ENCODE data around the gene DQX1. TPM values are rescaled to one million over a fixed set of nuclear protein-coding genes. Genes with fewer than 3 reads are reported as not detected.
"Not testable (repeated sequence)": the region's sequence is repeated elsewhere in the genome, so short reads cannot be mapped to it uniquely, and the experiment has no call there.

DQX1 gene
- total and polyA plus RNA-seq, 2 donors, result 0.14 to 0.78 TPM

DNA sequence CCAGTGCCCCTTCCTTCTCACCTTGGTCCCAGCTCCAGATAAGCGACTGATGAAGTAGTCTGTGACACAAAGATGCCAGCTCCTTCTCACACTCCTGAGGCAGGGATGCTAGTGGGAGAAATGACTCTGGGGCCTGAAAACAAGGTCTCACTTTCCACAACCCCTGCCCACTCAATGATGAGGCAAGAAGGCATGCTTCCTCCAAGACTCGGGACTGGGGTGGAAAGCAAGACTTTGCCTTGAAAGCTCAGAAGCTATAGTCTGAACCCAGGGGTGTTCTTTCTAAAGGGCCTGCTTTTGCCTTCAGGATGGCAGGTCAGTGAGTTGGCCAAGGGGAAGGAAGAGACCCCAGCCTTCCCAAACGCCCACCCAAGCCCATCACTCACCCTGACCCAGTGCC, 44.6 kb downstream of the DQX1 start:
- H3K27me3 ChIP-seq (ENCODE audit: control insufficient read depth in 2 of 2, insufficient read depth in 1 of 2, low read length in 1 of 2), result no peaks in the 10 kb centered on the region
- no peak for DNase-seq (ENCODE audit: low read depth in 6 of 9, low spot score in 9 of 9)
- H3K4me3 ChIP-seq (ENCODE audit: low read length in 2 of 2), result peak overlapping the region; percentile 96 to 98
- H3K9me3 ChIP-seq (ENCODE audit: control insufficient read depth in 2 of 2, insufficient read depth in 1 of 2, low read length in 1 of 2), result no peaks in the 10 kb centered on the region
- peaks cover 15 to 29% of the 10 kb centered on the region in 2 donors for H3K36me3 ChIP-seq (ENCODE audit: control insufficient read depth in 2 of 2, insufficient read depth in 2 of 2, low read length in 1 of 2)
- no peak overlapping the region for H3K27ac ChIP-seq (ENCODE audit: low read depth in 1 of 2, low read length in 1 of 2)
- peaks cover 19 to 28% of the 10 kb centered on the region in 2 donors for H3K4me1 ChIP-seq (ENCODE audit: control insufficient read depth in 2 of 2, insufficient read depth in 2 of 2, low read length in 2 of 2)
- 88% methylated on average over 3 of the region's 3 CpGs for WGBS

DNA sequence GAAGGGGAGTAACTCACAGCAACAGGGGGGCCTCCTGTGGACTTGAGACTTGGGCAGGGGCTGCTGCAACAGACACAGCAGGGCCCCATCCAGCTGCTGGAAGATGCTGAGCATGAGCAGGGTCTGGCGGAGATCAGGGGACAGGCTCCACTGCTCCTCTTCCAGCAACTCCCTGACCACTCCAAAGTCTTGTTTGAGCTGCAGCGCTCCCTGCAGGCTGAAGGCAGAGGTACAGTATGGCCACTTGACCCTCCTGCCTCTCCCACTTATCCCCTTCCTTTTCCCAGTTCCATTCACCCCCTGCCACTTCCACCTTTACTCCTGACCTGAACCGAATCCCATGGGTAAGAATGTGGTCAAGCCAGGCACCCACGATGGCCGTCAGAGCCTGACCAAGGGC, 51.1 kb downstream of the DQX1 start:
- 96% methylated on average over 5 of the region's 5 CpGs for WGBS
- Histone ChIP-seq H3K9me3 (ENCODE audit: control insufficient read depth in 2 of 2, insufficient read depth in 1 of 2, low read length in 1 of 2) (peaks cover 0 to 2% of the 10 kb centered on the region in 2 donors), H3K4me1 (ENCODE audit: control insufficient read depth in 2 of 2, insufficient read depth in 2 of 2, low read length in 2 of 2) (peaks cover 11 to 22% of the 10 kb centered on the region in 2 donors), H3K27ac (ENCODE audit: low read depth in 1 of 2, low read length in 1 of 2) (no peak overlapping the region), H3K27me3 (ENCODE audit: control insufficient read depth in 2 of 2, insufficient read depth in 1 of 2, low read length in 1 of 2) (no peaks in the 10 kb centered on the region), H3K4me3 (ENCODE audit: low read length in 2 of 2) (no peak overlapping the region), H3K36me3 (ENCODE audit: control insufficient read depth in 2 of 2, insufficient read depth in 2 of 2, low read length in 1 of 2) (peaks cover 22 to 43% of the 10 kb centered on the region in 2 donors)
- no peak for DNase-seq (ENCODE audit: low read depth in 6 of 9, low spot score in 9 of 9)

DNA sequence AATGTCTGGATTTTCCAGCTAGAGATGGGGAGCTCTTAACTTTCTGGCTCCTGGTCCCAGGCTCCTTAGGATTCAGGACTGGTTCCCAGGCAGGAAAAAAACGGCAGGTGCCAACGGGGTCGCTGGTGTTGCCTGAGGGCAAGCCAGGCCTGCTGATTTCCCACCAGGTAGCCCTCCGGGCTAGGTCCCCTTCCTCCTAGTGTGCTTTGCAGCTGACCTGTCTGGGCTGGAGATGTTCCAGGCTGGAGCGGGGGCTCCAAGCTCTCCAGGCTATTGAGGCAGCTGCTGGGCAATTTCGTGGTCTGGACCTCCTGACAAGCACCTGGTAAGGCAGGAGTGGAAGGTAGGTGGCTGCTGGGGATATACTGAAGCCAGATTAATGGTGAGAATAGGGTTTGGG, 51.5 kb downstream of the DQX1 start:
- no peaks in the 10 kb centered on the region for H3K27me3 ChIP-seq (ENCODE audit: control insufficient read depth in 2 of 2, insufficient read depth in 1 of 2, low read length in 1 of 2)
- H3K27ac ChIP-seq (ENCODE audit: low read depth in 1 of 2, low read length in 1 of 2), result no peak overlapping the region
- H3K4me3 ChIP-seq (ENCODE audit: low read length in 2 of 2), result no peak overlapping the region
- H3K4me1 ChIP-seq (ENCODE audit: control insufficient read depth in 2 of 2, insufficient read depth in 2 of 2, low read length in 2 of 2), result peaks cover 11 to 22% of the 10 kb centered on the region in 2 donors
- WGBS, result 99% methylated on average over 6 of the region's 6 CpGs
- peaks cover 0 to 2% of the 10 kb centered on the region in 2 donors for H3K9me3 ChIP-seq (ENCODE audit: control insufficient read depth in 2 of 2, insufficient read depth in 1 of 2, low read length in 1 of 2)
- no peak for DNase-seq (ENCODE audit: low read depth in 6 of 9, low spot score in 9 of 9)
- H3K36me3 ChIP-seq (ENCODE audit: control insufficient read depth in 2 of 2, insufficient read depth in 2 of 2, low read length in 1 of 2), result peaks cover 22 to 42% of the 10 kb centered on the region in 2 donors

DNA sequence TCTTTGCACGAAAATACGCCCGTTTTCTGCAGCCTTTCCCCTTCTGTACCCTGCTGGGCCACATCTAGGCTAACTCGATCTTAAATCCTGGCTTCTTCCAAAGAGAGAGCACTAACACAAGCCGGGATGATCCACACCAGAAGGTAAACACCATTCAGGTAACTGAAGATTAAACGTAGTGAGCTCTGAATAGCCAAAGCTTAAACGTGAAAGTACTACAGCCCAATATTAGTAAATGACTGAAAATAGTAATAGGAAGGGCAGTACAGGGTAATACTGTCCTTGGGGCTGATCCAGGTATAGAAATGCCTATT, 53.1 kb downstream of the DQX1 start:
- peak overlapping the region; percentile 95 to 98 for H3K27ac ChIP-seq (ENCODE audit: low read depth in 1 of 2, low read length in 1 of 2)
- H3K4me3 ChIP-seq (ENCODE audit: low read length in 2 of 2), result peak overlapping the region; percentile 61 to 68
- peaks cover 22 to 39% of the 10 kb centered on the region in 2 donors for H3K36me3 ChIP-seq (ENCODE audit: control insufficient read depth in 2 of 2, insufficient read depth in 2 of 2, low read length in 1 of 2)
- 12% methylated on average over 7 of the region's 7 CpGs for WGBS
- H3K9me3 ChIP-seq (ENCODE audit: control insufficient read depth in 2 of 2, insufficient read depth in 1 of 2, low read length in 1 of 2), result peaks cover 0 to 2% of the 10 kb centered on the region in 2 donors
- no peak for DNase-seq (ENCODE audit: low read depth in 6 of 9, low spot score in 9 of 9)
- H3K27me3 ChIP-seq (ENCODE audit: control insufficient read depth in 2 of 2, insufficient read depth in 1 of 2, low read length in 1 of 2), result no peaks in the 10 kb centered on the region
- peaks cover 11 to 22% of the 10 kb centered on the region in 2 donors for H3K4me1 ChIP-seq (ENCODE audit: control insufficient read depth in 2 of 2, insufficient read depth in 2 of 2, low read length in 2 of 2)

DNA sequence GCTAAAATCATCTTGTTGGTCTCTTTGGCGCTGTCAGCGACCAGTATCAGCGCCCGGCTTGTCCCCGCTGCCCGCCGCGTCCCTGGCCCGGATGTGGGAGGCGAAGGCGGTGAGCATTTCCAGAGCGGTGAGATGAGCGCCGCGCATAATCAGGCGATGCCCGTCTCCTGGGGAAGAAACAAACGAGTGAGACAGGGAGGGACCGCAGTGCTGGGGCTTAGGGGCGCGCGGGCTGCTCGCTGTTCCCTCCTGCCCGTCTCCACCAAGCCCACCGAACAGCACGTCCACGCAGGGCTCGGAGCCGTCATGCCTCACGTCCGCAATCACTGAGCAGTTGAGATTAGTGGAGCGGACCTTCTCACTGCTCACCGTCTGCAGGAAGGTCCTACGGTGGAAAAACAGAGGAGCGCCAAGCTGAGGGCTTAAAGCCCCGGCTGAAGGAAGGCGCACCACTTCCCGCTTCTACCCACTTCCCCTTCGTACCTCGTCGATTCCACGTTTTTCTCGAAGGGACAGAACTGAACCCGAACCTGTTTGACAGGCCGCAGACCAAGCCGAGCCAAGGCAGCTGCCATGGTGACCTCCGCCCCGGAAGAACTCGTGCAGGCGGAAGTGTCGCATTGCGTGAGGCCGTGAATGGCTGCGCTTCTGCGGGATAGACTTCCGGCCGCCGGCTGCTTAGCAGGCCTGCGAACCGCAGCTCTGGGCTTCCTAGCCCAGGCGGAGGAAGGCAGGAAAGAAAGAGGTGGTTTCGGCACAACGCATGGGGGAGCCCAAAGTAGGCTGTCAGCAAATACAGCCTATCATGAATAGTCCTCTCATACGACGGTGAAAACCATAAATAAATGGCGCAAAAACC, 53.7 kb downstream of the DQX1 start, which contains the start of gene MRPL53:
MRPL53 (minus strand) TSS at position 595 of the 859 bp plus-strand sequence; CDS start at position 575, 20 bp downstream.
- peak; percentile 89 to 98 (median 95) for DNase-seq (ENCODE audit: low read depth in 6 of 9, low spot score in 9 of 9)
- Histone ChIP-seq H3K4me1 (ENCODE audit: control insufficient read depth in 2 of 2, insufficient read depth in 2 of 2, low read length in 2 of 2) (peaks cover 11 to 22% of the 10 kb centered on the region in 2 donors), H3K9me3 (ENCODE audit: control insufficient read depth in 2 of 2, insufficient read depth in 1 of 2, low read length in 1 of 2) (peaks cover 0 to 2% of the 10 kb centered on the region in 2 donors), H3K4me3 (ENCODE audit: low read length in 2 of 2) (peak within 1 kb of the TSS; percentile 61 to 68), H3K27me3 (ENCODE audit: control insufficient read depth in 2 of 2, insufficient read depth in 1 of 2, low read length in 1 of 2) (no peaks in the 10 kb centered on the region), H3K36me3 (ENCODE audit: control insufficient read depth in 2 of 2, insufficient read depth in 2 of 2, low read length in 1 of 2) (peaks cover 22 to 35% of the 10 kb centered on the region in 2 donors), H3K27ac (ENCODE audit: low read depth in 1 of 2, low read length in 1 of 2) (peak within 1 kb of the TSS; percentile 95 to 98)
- under 1% methylated on average over 66 of the region's 66 CpGs for WGBS

DNA sequence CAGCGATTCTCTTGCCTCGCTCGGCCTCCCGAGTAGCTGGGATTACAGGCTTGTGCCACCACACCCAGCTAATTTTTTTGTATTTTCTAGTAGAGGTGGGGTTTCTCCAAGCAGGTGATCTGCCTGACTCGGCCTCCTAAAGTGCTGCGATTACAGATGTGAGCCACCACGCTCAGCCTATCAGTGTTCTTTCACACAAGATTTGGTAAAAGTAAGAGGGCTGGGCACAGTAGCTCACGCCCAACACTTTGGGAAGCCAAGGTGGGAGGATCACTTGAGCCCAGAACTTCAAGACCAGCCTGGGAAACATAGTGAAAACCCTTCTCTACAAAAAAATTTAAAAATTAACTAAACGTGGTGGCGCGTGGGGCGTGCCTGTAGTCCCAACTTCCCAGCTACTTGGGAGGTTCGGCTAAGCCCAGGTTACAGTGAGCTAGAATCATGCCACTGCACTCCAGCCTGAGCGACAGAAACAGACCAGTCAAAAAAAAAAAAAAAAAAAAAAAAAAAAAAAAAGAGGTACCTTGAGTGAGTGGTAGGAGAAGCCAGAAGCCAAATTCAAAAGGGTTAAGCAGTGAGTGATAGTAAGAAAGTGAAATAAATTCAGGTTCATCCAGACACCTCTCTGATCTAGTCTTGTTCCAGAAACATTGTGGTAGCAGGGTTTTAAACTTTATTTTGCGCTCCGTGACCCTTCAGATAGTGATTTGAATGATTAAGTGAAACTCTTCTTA, 54.5 kb downstream of the DQX1 start:
- peaks cover 11 to 22% of the 10 kb centered on the region in 2 donors for H3K4me1 ChIP-seq (ENCODE audit: control insufficient read depth in 2 of 2, insufficient read depth in 2 of 2, low read length in 2 of 2)
- peaks cover 22 to 33% of the 10 kb centered on the region in 2 donors for H3K36me3 ChIP-seq (ENCODE audit: control insufficient read depth in 2 of 2, insufficient read depth in 2 of 2, low read length in 1 of 2)
- H3K4me3 ChIP-seq (ENCODE audit: low read length in 2 of 2), result peak overlapping the region; percentile 61 to 68
- 73% methylated on average over 16 of the region's 16 CpGs for WGBS
- H3K27ac ChIP-seq (ENCODE audit: low read depth in 1 of 2, low read length in 1 of 2), result peak overlapping the region; percentile 95 to 98
- H3K27me3 ChIP-seq (ENCODE audit: control insufficient read depth in 2 of 2, insufficient read depth in 1 of 2, low read length in 1 of 2), result no peaks in the 10 kb centered on the region
- DNase-seq (ENCODE audit: low read depth in 6 of 9, low spot score in 9 of 9), result no peak
- H3K9me3 ChIP-seq (ENCODE audit: control insufficient read depth in 2 of 2, insufficient read depth in 1 of 2, low read length in 1 of 2), result peaks cover 0 to 2% of the 10 kb centered on the region in 2 donors

DNA sequence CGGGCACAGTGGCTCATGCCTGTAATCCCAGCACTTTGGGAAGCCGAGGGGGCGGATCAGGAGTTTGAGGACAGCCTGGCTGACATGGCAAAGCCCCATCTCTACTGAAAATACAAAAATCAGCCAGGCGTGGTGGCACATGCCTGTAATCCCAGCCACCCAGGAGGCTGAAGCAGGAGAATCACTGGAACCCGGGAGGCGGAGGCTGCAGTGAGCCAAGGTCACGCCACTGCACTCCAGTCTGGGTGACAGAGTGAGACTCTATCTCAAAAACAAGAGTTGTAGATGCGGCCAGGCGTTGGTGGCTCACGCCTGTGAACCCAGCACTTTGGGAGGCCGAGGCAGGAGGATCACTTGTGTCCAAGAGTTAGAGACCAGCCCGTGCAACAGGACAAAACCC, 55.3 kb downstream of the DQX1 start:
- H3K4me3 ChIP-seq (ENCODE audit: low read length in 2 of 2); H3K27me3 ChIP-seq (ENCODE audit: control insufficient read depth in 2 of 2, insufficient read depth in 1 of 2, low read length in 1 of 2); H3K9me3 ChIP-seq (ENCODE audit: control insufficient read depth in 2 of 2, insufficient read depth in 1 of 2, low read length in 1 of 2); H3K27ac ChIP-seq (ENCODE audit: low read depth in 1 of 2, low read length in 1 of 2); DNase-seq (ENCODE audit: low read depth in 6 of 9, low spot score in 9 of 9): not testable (repeated sequence)
- 97% methylated on average over 12 of the region's 12 CpGs for whole genome bisulfite sequencing
- Histone ChIP-seq H3K36me3 (ENCODE audit: control insufficient read depth in 2 of 2, insufficient read depth in 2 of 2, low read length in 1 of 2) (peaks cover 16 to 30% of the 10 kb centered on the region in 2 donors), H3K4me1 (ENCODE audit: control insufficient read depth in 2 of 2, insufficient read depth in 2 of 2, low read length in 2 of 2) (peaks cover 11 to 25% of the 10 kb centered on the region in 2 donors)

Measured in thymus (tissue), 11 donors.